Lower leg skin (tissue), 4 donors: ENCODE data around the gene TFAP2E. TPM values are rescaled to one million over a fixed set of nuclear protein-coding genes. Genes with fewer than 3 reads are reported as not detected.
A peak's percentile ranks its signal among the peaks of the same experiment; 100 is the strongest.

Experiments
- DNase-seq, 2 donors: peaks; one replicate each; pipeline ENCODE4 v3.0.0-alpha.2; 2019; ENCODE audit warnings: low spot score in 2 of 2
- H3K4me3 ChIP-seq: fragments of 200-600 bp; sonication (generic); 2 replicates; pipeline ENCODE4 v1.5.1; 2017; ENCODE audit warnings: mild to moderate bottlenecking, low read depth; ENCODE audit not compliant: poor library complexity, severe bottlenecking
- CTCF ChIP-seq, 3 donors: fragments of 450-650 bp; IDR thresholded peaks; one replicate each; pipeline ENCODE4 v1.5.1; 2016; ENCODE audit warnings: antibody characterized with exemption in 3 of 3, mild to moderate bottlenecking in 3 of 3, moderate library complexity in 2 of 3
- POLR2A ChIP-seq, 2 donors: fragments of 450-650 bp; IDR thresholded peaks; one replicate each; pipeline ENCODE4 v1.6.1; 2016 to 2017; ENCODE audit warnings: antibody characterized with exemption in 2 of 2, mild to moderate bottlenecking in 1 of 2, moderate library complexity in 1 of 2
- WGBS, 2 donors: methylation state at CpG; one replicate each; pipeline ENCODE4 v1.1.5; 2018; 5-methylcytosine and 5-hydroxymethylcytosine counted together
- intact Hi-C: fragments of 100-400 bp; cut with DNase I; formaldehyde crosslinking; loops from one replicate; pipeline ENCODE4 v1.15.0; 2023; ENCODE audit warnings: low total_unique reads
- total RNA-seq, 4 donors: library from RNA; depleted of rRNA; stranded (reverse); fragments of >200 nt; gene quantifications; one replicate each; pipeline ENCODE4 v1.1.0, GENCODE V29; 2016

TFAP2E gene
- total RNA-seq, 4 donors from 2014 or later: 4.2 to 5.7 (median 4.8) TPM

DNA sequence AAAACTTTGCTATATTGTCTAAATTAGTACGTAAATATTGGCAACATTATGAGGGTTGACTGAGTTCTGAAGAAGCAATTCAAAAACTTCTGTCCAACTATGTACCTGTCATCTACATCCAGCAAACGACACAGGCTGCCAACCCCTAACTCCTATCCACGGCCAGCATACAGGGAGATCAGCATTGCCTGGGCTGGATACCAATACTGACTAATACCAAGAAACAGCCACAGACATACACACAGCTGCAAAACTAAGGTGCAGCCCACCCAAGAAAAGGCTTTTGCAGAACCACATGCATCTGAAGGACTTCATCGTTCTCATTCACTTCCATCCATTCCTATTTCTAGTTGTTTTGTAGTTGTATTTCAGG lies 17.9 kb upstream of the TFAP2E start:
- H3K4me3 ChIP-seq: no peak overlapping the region
- 41 to 47% methylated on average over 4 of the region's 4 CpGs for WGBS, 2 donors
- DNase-seq: no peak
- TF ChIP-seq POLR2A (IDR thresholded peaks at IDR 0.05) (no peak), CTCF (IDR thresholded peaks at IDR 0.05) (no peak)
- intact Hi-C loops: no loop called here

DNA sequence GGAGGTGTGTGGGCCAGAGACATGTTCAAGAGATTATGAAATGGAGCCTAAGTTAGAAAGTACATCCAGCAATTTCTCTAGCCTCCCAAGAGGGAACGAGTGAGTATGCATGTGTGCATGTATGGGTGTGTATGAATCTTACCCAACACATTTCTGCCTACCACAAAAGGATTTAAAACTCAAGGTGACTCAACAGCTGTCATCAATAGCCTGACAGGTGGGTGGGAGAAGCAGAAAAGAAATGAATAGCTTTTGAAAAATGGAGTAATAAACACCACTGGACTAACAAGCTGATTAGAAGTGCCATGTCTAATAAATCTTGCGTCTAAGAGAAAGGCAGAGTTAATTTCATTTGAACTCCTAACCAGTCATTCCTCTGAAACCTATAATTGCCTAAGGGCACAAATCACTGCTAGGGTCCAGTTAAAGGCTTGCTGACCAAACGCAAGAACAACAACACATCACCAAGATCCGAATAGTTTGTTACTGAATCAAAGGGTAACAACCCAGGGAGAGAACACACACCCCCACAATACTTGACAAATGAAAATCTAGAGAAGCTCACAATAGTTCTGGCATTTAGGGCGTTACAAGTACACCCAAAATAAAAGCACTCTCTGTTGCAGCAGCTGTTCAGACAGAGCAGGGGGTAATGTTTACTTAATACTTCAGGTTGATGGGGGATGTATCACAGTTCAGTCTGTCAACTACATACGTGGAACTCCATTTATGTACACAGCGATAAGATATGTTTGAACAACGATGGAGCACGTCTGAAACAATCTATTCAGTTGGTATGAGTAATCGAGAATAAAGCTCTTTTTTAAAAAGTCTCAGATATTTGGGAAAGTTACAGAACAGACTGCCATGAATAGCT lies 17.3 kb upstream of the TFAP2E start:
- H3K4me3 ChIP-seq: no peak overlapping the region
- 35 to 46% methylated on average over 10 of the region's 10 CpGs for WGBS, 2 donors
- intact Hi-C loops: no loop called here
- no peak for TF ChIP-seq CTCF (IDR thresholded peaks at IDR 0.05)
- TF ChIP-seq POLR2A (IDR thresholded peaks at IDR 0.05): no peak
- no peak for DNase-seq

GRCh38 chr1:35556484-35557117 lies 16.5 kb upstream of the TFAP2E start:
- peak overlapping the region; percentile 83 for H3K4me3 ChIP-seq
- intact Hi-C loops: no loop called here
- WGBS, 2 donors: 2 to 4% methylated on average over 12 to 13 of the region's 17 CpGs
- DNase-seq: no peak
- TF ChIP-seq POLR2A (IDR thresholded peaks at IDR 0.05) (no peak), CTCF (IDR thresholded peaks at IDR 0.05) (no peak)

DNA sequence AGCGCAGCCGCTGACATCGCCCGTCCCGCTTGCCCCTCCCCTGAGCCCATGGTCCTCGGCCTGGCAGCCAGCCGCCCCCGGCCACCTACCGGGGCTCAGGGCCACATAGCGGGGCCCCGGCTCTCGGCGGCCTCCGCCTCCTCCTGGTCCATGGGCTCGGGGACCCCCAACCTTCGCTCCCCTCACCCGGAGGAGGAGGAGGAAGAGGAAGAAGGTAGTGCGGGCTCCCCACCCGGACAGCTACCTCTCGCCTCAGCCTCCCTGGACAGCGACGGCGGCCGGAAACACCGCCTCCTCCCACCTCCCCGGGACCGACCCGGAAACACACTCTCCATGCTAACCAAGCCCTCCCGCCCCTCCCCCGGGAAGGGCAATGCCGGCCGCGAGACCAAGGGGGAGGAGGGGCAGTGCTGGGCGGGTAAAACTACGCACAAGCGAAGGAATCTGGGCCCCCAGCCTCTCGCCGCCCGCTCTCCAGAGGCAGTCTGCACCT lies 15.9 kb upstream of the TFAP2E start, which contains the start of gene KIAA0319L:
TSS of gene KIAA0319L (minus strand) at position 286 of the 493 bp plus-strand sequence. CDS start 2,912 bp downstream, outside the sequence.
- whole genome bisulfite sequencing, 2 donors: 2% methylated on average over 36 of the region's 39 CpGs; no CpG with 5 or more reads in 1 of the 2 donors
- TF ChIP-seq POLR2A (IDR thresholded peaks at IDR 0.05) (no peak), CTCF (IDR thresholded peaks at IDR 0.05) (no peak)
- H3K4me3 ChIP-seq: peak within 1 kb of the TSS; percentile 83
- no peak for DNase-seq
- intact Hi-C loops: no loop called here

DNA sequence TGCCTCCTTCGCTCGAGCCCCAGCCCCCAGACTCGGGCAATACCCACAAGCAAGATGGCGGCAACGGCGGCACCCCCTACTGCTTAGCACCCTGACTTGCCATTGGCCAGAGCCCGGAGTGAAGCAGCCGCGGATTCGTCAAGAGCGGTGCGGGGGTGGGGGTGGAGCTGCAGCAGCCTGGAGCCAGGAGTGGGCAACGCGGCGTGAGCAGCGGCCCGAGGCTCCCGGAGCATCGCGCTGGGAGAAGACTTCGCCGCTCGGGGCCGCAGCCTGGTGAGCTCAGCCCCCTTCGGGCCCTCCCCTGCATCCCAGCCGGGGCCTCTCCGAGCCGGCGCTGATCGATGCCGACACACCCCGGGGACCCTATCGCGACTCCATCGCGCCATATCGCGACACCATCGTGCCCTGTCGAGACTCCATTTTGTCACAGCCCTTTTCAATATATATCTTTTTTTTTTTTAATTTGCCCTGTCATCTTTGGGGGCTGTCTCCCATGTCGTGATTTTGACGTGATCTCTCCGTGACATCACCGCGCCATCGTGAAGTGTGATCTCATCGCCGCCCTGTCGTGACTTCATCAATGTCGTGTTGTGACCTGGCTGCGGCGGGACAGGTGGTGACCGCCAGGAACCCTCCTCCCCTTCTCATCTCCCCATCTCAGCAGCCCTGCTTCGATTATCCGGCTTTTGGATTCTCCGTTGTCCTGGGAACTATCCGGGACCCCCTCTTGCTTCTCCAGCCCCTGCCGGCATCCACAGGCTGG lies 15.3 kb upstream of the TFAP2E start, which contains the start of gene NCDN:
TSS of gene NCDN (plus strand) at position 189 of the 763 bp plus-strand sequence. CDS start at position 581, 392 bp downstream.
- 0 to 1% methylated on average over 52 of the region's 58 CpGs for WGBS, 2 donors
- intact Hi-C loops: no loop called here
- DNase-seq: peak; percentile 96 to 99
- H3K4me3 ChIP-seq: peak within 1 kb of the TSS; percentile 83
- TF ChIP-seq CTCF (IDR thresholded peaks at IDR 0.05) (no peak), POLR2A (IDR thresholded peaks at IDR 0.05) (no peak)
